A673 (cell line): Measurements from ENCODE around the gene TIMD4. TPM values are rescaled to one million over a fixed set of nuclear protein-coding genes. Genes with fewer than 3 reads are reported as not detected.

Experiments
- BruUV-seq: library from RNA; stranded (reverse); fragments of 400-500 nt; replicated peaks from 2 replicates; lab custom pipeline; 2021; lab: Mats Ljungman, UMichigan
- CTCF ChIA-PET: fragments of 300-600 bp; sonication (Branson Sonifier 250); formaldehyde crosslinking; loops from one replicate; lab custom pipeline; 2022; ENCODE audit warnings: antibody characterized with exemption; lab: Charles Lee
- POLR2A ChIA-PET: fragments of 300-600 bp; sonication (Branson Sonifier 250); formaldehyde crosslinking; loops from one replicate; lab custom pipeline; 2022; ENCODE audit warnings: antibody characterized with exemption; ENCODE audit not compliant: low non-redundant PET; lab: Charles Lee
- DNase-seq: peaks from one replicate; pipeline ENCODE4 v3.0.0-alpha.2; 2015; ENCODE audit warnings: low spot score
- H3K27ac ChIP-seq: fragments of 200-600 bp; sonication (generic); 2 replicates; pipeline ENCODE4 v1.5.1; 2016; ENCODE audit warnings: mixed run types, low read depth, mild to moderate bottlenecking, mixed read lengths, antibody characterized with exemption, low read length; ENCODE audit not compliant: poor library complexity, severe bottlenecking
- H3K27me3 ChIP-seq: fragments of 200-600 bp; sonication (generic); replicated peaks from 2 replicates; pipeline ENCODE4 v1.6.1; 2017; ENCODE audit warnings: mixed run types, low read depth, mild to moderate bottlenecking, mixed read lengths, antibody characterized with exemption, low read length; ENCODE audit not compliant: insufficient read depth, poor library complexity
- H3K36me3 ChIP-seq: fragments of 200-600 bp; sonication (generic); 2 replicates; pipeline ENCODE4 v1.6.1; 2016; ENCODE audit warnings: mixed run types, mild to moderate bottlenecking, mixed read lengths, antibody characterized with exemption, low read length; ENCODE audit not compliant: insufficient read depth, poor library complexity, severe bottlenecking
- H3K4me1 ChIP-seq: fragments of 200-600 bp; sonication (generic); 2 replicates; pipeline ENCODE4 v1.6.1; 2017; ENCODE audit warnings: mixed run types, mild to moderate bottlenecking, mixed read lengths, antibody characterized with exemption, low read length; ENCODE audit not compliant: insufficient read depth, poor library complexity, severe bottlenecking
- H3K4me3 ChIP-seq: fragments of 200-600 bp; sonication (generic); 2 replicates; pipeline ENCODE4 v1.5.1; 2016; ENCODE audit warnings: low read depth, mixed run types, mild to moderate bottlenecking, mixed read lengths, low read length; ENCODE audit not compliant: poor library complexity, severe bottlenecking
- H3K9me3 ChIP-seq: fragments of 200-600 bp; sonication (generic); 2 replicates; pipeline ENCODE4 v1.6.1; 2016; ENCODE audit warnings: mixed run types, low read depth, mild to moderate bottlenecking, mixed read lengths, antibody characterized with exemption, low read length; ENCODE audit not compliant: poor library complexity, severe bottlenecking
- EZH2 ChIP-seq: fragments of 200-600 bp; sonication (generic); IDR thresholded peaks from 2 replicates; pipeline ENCODE4 v1.6.1; 2017; ENCODE audit warnings: borderline replicate concordance, low read depth, mild to moderate bottlenecking, mixed read lengths, antibody characterized with exemption, low read length; ENCODE audit not compliant: poor library complexity, severe bottlenecking
- intact Hi-C: fragments of 100-400 bp; cut with micrococcal nuclease; formaldehyde crosslinking; loops from one replicate; pipeline ENCODE4 v1.10.0; 2022; ENCODE audit not compliant: unreplicated experiment
- total RNA-seq: library from RNA; stranded (reverse); gene quantifications from 2 replicates; pipeline ENCODE4 v1.2.3, GENCODE V29; 2021
- TF ChIP-seq, protein P1 (sequence below): fragments of 300-800, 200-600 bp; sonication (generic); conservative IDR thresholded peaks from 2 replicates; pipeline ENCODE4 v1.5.1; 2017; ENCODE audit warnings: low read depth, mild to moderate bottlenecking, antibody characterized with exemption, low read length, moderate library complexity, mixed read lengths

The TIMD4 gene
- total RNA-seq, 1 experiment from 2014 or later: not detected

DNA sequence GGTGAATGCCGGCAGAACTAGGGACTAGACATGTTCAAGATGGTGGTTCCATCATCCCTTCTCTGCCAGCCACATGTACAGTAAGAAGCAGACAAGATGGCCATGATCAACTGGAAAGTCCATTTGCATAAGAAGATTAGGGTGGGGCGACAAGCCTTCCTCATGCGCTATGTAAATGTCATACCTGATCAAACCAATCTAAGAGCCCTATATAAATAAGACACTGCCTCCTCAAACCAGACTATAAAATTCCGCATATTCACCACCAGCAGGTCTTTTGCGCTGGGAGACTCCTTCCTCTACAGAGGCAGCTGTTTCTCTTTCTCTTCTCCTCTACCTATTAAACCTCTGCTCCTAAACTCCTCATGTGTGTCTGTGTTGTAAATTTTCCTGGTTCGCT lies 53.8 kb downstream of the TIMD4 start:
- Histone ChIP-seq H3K4me3 (no peak overlapping the region), H3K27me3 (peaks cover 8% of the 10 kb centered on the region), H3K27ac (no peak overlapping the region), H3K4me1 (no peaks in the 10 kb centered on the region), H3K36me3 (no peaks in the 10 kb centered on the region), H3K9me3 (no peaks in the 10 kb centered on the region)
- intact Hi-C loops: no loop called here
- DNase-seq: no peak
- ChIA-PET POLR2A (no interaction called here), CTCF (no interaction called here)
- TF ChIP-seq, protein P1, sequence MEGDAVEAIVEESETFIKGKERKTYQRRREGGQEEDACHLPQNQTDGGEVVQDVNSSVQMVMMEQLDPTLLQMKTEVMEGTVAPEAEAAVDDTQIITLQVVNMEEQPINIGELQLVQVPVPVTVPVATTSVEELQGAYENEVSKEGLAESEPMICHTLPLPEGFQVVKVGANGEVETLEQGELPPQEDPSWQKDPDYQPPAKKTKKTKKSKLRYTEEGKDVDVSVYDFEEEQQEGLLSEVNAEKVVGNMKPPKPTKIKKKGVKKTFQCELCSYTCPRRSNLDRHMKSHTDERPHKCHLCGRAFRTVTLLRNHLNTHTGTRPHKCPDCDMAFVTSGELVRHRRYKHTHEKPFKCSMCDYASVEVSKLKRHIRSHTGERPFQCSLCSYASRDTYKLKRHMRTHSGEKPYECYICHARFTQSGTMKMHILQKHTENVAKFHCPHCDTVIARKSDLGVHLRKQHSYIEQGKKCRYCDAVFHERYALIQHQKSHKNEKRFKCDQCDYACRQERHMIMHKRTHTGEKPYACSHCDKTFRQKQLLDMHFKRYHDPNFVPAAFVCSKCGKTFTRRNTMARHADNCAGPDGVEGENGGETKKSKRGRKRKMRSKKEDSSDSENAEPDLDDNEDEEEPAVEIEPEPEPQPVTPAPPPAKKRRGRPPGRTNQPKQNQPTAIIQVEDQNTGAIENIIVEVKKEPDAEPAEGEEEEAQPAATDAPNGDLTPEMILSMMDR: no peak
- no peak for TF ChIP-seq EZH2
- BruUV-seq: no TSS peak

DNA sequence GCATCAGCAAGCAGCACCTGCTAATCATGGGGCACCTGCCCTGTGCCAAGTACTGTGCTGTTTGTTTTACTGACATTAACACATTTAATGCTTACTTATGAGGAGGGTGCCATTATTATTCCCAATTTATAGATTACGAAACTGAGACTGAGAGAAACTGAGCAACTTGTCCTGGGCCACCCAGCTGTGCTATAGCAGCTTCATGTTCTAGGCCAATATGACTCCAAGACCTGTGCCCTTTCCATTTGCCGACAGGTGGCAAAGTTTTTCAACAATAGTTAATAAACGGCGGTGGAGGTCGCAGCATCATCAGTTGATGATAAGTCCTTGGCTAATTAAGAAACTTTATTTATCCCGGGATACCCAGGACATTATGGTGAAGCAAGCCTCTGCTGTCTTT lies 55.4 kb downstream of the TIMD4 start:
- intact Hi-C loops: no loop called here
- POLR2A ChIA-PET: no interaction called here
- CTCF ChIA-PET: no interaction called here

DNA sequence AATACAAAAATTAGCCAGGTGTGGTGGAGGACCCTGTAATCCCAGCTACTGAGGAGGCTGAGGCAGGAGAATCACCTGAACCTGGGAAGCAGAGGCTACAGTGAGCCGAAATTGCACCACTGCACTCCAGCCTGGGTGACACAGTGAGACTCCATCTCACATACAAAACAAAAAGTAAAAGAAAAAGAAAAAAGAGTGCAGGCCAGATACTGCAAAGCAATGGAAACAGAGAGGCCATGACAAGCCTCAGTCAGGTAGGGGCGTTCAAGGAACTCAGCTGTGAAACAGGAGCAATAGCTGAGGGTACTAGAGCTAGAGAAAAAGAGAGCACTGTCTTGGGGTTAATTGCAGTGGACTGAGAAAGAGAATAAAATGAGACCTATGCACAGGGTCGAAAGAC lies 56.2 kb downstream of the TIMD4 start:
- ChIA-PET CTCF (no interaction called here), POLR2A (no interaction called here)
- H3K27ac ChIP-seq: no peak overlapping the region
- no peak overlapping the region for H3K4me3 ChIP-seq
- H3K36me3 ChIP-seq: no peaks in the 10 kb centered on the region
- H3K9me3 ChIP-seq: no peaks in the 10 kb centered on the region
- no peaks in the 10 kb centered on the region for H3K27me3 ChIP-seq
- TF ChIP-seq, protein P1: no peak
- no peak for TF ChIP-seq EZH2
- no peaks in the 10 kb centered on the region for H3K4me1 ChIP-seq
- BruUV-seq: no TSS peak
- DNase-seq: no peak
- intact Hi-C loops: no loop called here

More for the DNA sequence above, 55.4 kb downstream of the TIMD4 start:
- no peak for DNase-seq
- Histone ChIP-seq H3K36me3 (no peaks in the 10 kb centered on the region), H3K4me1 (no peaks in the 10 kb centered on the region), H3K27me3 (no peaks in the 10 kb centered on the region), H3K4me3 (no peak overlapping the region), H3K27ac (no peak overlapping the region), H3K9me3 (no peaks in the 10 kb centered on the region)
- no TSS peak for BruUV-seq
- no peak for TF ChIP-seq EZH2

- POLR2A ChIA-PET: no interaction called here
Observed at GRCh38 chr5:156896546-156896945, 66.5 kb downstream of the TIMD4 start.

More at GRCh38 chr5:156896546-156896945, 66.5 kb downstream of the TIMD4 start:
- DNase-seq: no peak
- H3K27ac ChIP-seq: no peak overlapping the region
- H3K4me3 ChIP-seq: no peak overlapping the region
- CTCF ChIA-PET: no interaction called here
- TF ChIP-seq EZH2: no peak
- TF ChIP-seq, protein P1: no peak
- no peaks in the 10 kb centered on the region for H3K9me3 ChIP-seq
- H3K4me1 ChIP-seq: no peaks in the 10 kb centered on the region
- H3K36me3 ChIP-seq: no peaks in the 10 kb centered on the region
- H3K27me3 ChIP-seq: no peaks in the 10 kb centered on the region
- BruUV-seq: no TSS peak
- intact Hi-C loops: no loop called here
